ENCODE measurements around the gene SSC5D.

The SSC5D gene

DNA sequence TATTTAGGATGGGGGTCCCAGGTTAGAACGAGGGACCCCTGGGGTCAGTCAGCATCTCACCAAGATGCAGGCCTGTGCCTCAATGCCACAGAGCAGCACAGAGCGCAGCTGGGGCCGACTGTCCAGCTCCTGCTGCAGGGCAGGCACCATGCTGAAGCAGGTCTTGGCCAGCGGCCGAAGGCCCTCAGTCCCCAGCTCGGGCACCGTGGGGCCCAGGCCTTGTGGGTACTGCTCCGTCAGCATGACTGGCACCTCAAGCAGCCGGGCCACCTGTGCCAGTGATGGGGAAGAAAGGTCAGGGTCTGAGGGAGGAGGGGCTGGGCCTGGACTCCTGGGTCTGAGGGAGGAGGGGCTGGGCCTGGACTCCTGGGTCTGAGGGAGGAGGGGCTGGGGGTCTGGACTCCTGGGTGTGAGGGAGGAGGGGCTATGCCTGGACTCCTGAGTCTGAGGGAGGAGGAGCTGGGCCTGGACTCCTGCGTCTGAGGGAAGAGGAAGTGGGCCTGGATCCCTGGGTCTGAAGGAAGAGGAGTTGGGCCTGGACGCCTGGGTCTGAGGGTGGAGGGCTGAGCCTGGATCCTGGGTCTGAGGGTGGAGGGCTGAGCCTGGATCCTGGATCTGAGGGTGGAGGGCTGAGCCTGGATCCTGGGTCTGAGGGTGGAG is 32.5 kb upstream of the SSC5D start:
- no peak for DNase-seq

DNA sequence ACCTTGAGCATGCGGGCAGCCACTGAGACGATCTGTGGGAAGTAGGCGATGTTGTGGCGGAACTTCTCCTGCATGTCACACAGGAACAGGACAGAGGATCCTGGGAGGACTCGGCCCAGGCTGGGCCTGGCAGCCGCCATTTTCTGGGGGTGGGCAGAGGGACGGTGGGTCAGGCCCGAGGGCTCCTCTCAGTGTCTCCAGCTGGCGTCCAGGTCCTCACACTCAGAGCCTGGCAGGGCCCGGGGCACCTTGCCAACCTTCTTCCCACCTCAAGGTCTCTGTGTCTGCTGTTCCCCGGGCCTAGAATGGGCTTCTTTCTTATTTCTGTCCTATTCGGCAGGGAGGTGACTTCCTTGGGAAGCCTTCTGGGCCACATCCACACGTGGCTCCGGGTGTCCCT is 31.9 kb upstream of the SSC5D start:
- DNase-seq, result no peak

GRCh38 chr19:55457683-55458457 is 30.4 kb upstream of the SSC5D start:
- DNase-seq, result no peak

GRCh38 chr19:55459551-55459949 is 28.7 kb upstream of the SSC5D start:
- DNase-seq, result no peak

- DNase-seq, result no peak
Measured at GRCh38 chr19:55459950-55460657, 28.1 kb upstream of the SSC5D start.

GRCh38 chr19:55460670-55461258 is 27.5 kb upstream of the SSC5D start:
- peak; percentile 76 for DNase-seq

GRCh38 chr19:55461259-55461973 is 26.8 kb upstream of the SSC5D start, which contains the start of gene ISOC2:
Gene ISOC2, minus strand, starts transcription at chr19:55461642. Its CDS starts 5,156 bp downstream, at chr19:55456486.
- DNase-seq, result peak; percentile 100

GRCh38 chr19:55461974-55462626 is 26.1 kb upstream of the SSC5D start:
- DNase-seq, result peak; percentile 38

GRCh38 chr19:55462722-55463121 is 25.5 kb upstream of the SSC5D start:
- no peak for DNase-seq

DNA sequence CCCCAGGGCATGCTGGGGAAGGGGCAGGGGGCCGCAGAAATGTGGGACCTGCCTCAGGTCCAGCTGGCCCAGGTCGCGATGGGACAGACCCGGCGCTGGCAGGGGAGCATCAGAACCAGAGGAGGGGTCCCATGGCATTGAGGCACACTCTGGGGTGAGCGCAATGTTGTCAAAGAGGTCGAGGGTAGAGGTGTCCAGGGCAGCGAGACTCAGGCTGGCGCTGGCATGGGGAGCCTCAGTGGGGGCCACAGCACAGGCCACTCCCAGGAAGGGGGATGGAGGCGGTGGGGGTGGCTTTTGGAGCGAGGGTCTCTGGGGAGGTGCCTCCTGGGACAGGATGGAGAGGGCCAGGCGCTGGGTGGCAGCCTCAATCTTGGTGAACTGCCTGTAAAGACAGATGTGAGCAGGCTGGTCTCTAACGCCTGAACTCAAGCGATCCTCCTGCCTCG is 24.6 kb upstream of the SSC5D start:
- DNase-seq, result no peak

GRCh38 chr19:55464039-55464661 is 24.1 kb upstream of the SSC5D start:
- no peak for DNase-seq

DNA sequence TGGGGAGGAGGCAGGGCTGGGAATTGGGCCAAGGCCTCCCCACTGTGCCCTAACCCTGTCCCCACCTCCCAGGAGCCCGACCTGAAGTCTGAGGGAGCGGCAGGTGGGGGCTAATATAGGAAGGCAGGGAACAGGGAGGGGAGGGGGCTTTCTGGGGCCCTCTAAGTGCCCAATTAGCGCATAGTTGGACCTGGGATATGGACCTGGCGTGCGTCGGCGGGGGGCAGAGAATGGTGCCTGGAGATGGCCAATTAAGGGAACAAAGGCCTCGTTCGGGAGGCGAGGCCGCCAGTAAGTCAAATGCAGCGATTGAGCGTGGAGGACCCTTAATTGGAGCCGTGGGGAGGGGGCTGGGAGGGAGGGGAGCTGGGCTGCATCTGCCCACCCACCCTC is 23.6 kb upstream of the SSC5D start, which contains the start of gene C19orf85:
TSS of gene C19orf85 (minus strand) at position 90 of the 393 bp plus-strand sequence. CDS start 197 bp downstream, outside the sequence.
- no peak for DNase-seq

- DNase-seq, result no peak
Measured at GRCh38 chr19:55465460-55466240, 22.6 kb upstream of the SSC5D start.

- no peak for DNase-seq
Measured at GRCh38 chr19:55466241-55466614, 22.0 kb upstream of the SSC5D start.

DNA sequence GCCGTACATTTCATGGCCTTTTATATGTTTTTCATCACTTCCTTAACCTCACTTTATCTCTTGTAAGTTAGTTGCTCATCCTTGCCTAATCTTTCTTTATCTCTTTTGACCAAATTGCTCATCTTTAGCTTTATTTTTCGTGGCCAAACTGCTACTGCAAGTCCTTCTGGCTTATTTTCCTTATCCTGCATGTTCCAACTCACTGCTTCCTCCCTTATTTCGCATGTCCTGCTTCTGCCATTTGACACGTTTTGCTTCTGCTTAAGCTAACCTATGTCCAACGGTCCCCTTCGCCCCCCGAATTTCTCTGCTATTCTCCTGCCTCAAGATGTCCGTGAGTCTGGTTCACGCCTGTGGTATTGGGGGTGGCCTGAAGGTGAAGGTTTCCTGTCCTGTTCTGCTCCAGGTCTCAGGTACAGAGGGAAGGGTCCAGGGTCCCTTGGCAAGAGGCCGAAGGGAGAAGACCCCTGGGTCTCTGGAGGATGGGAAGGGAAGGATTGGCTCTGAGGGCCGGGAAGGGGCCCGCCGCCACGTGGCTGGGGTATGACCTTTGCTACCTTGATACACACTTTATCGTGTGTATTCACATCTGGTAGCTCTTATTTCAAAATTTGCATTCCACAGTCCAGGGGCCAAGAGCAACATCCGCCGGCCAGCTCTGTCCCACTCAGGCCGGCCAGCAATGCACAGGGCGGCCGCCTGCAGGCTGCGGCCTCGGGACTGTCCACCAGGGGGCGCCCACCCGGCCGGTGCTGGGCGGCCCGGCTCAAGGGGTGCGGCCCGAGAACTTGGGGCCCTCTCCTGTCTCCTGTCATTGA is 20.8 kb upstream of the SSC5D start:
- DNase-seq, result peak; percentile 34

DNA sequence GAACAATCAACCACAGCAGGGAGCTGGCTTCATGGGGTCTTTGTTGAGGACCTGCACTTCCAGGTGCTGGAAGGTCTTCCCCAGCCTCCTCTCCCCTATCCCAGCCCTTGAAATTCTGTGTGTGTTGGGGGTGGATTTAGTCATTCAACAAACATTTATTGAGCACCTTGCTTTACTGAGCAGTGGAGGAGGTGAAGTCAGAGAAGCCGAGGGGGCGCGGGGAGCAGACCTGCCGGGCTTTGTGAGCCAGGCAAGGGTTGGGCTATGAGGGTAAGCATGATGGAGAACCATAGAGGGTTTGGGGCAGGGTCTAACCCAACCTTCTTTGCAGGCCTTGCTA is 20.2 kb upstream of the SSC5D start:
- DNase-seq, result no peak

DNA sequence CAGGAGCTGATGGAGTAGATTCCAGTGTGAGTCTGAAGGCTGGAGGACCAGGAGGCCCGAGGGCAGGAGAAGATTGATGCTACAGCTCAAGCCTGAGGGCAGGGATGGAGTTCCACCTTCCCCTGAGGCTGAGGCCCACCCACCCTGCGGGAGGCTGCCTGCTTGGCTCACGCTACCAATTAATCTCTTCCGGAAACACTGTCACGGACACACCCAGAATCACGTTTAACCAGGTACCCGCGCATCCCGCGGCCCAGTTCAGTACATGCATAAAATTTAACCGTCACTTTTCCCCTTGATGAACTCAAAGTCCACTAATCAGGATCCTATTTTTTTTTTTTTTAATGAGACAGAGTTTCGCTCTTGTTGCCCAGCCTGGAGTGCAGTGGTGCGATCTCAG is 17.0 kb upstream of the SSC5D start:
- DNase-seq, result no peak

GRCh38 chr19:55472463-55472862 is 15.8 kb upstream of the SSC5D start:
- peak; percentile 82 for DNase-seq

DNA sequence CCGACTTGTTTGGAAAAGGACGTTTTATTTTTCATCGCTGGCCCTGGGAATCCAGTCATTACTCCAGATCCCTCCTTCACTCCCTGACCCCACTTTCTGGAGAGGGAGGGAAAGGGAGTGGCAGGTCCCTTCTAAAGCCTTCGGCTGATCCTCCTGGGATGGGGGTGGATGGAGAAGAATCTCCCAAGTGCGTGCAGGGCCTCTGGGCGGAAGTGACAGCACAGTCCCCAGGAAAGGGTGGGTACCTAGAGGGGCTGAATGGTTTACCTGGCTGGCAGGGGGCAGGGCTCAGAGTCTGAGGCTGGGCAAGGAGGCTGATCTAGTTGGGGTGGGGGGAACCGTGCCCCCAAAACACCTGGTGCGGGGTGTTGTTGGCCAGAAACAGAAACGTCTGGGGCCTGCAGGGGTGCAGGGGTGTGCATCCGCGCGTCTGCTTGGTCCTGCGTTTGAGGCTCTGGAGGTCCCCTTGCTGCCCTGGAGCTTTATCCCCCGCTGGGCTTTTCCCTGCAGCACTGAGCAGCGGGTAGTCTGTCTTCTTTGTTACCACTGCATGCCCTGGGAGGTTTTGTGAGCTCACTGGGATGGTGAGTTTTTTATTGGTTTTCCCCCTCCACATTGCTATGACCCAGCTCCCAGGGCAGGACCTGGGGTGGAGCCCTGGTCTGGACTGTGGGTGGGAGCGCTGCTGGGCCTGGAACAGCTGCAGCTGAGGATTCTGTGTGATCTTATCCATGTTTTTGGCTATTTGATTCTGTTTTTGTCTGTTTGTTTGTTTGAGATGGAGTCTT is 14.8 kb upstream of the SSC5D start:
- DNase-seq, result no peak
